Hematopoietic multipotent progenitor cell treated with erythropoietin and hydrocortisone succinate and interleukin-3 and kit ligand, for 17 days (in vitro differentiated cells): ENCODE measurements around the gene GPRC5D.

Experiments
- DNase-seq: peaks from one replicate; pipeline ENCODE4 v3.0.0-alpha.2; 2015; ENCODE audit warnings: low spot score

Gene GPRC5D

DNA sequence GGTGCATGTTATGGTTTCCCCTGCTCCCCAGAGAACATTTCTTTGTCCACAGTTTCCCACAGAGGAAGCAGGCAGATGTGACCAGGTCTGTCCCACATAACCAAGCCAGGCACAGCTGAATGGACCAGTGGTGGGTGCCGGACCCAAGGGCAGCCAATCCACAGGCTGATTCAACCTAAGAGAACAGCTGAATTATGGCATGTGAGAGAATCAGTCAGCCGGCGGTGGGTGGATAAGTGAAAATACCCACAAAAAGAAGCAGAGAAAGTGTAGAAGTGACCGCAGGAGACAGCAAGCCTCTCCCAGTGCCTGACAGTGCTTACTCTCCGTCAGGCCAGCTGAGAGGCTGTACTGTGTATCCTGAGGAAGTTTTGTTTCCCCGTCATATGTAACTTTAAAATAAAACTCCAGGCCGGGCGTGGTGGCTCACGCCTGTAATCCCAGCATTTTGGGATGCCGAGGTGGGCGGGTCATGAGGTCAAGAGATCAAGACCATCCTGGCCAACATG lies 14.9 kb downstream of the GPRC5D start:
- no peak for DNase-seq

GRCh38 chr12:12934556-12934955 lies 17.4 kb downstream of the GPRC5D start:
- no peak for DNase-seq

- no peak for DNase-seq
Measured at GRCh38 chr12:12933742-12934141, 18.2 kb downstream of the GPRC5D start.

- DNase-seq, result no peak
Measured at GRCh38 chr12:12930633-12931219, 21.2 kb downstream of the GPRC5D start.

GRCh38 chr12:12929696-12930095 lies 22.3 kb downstream of the GPRC5D start:
- no peak for DNase-seq

GRCh38 chr12:12927211-12928079 lies 24.5 kb downstream of the GPRC5D start:
- DNase-seq, result peak; percentile 83

GRCh38 chr12:12926571-12927071 lies 25.3 kb downstream of the GPRC5D start:
- no peak for DNase-seq

- DNase-seq, result no peak
Measured at GRCh38 chr12:12925388-12925787, 26.6 kb downstream of the GPRC5D start.

- no peak for DNase-seq
Measured at GRCh38 chr12:12924169-12924568, 27.8 kb downstream of the GPRC5D start.

- DNase-seq, result no peak
Measured at GRCh38 chr12:12922978-12923377, 29.0 kb downstream of the GPRC5D start.

GRCh38 chr12:12922191-12922616 lies 29.8 kb downstream of the GPRC5D start:
- DNase-seq, result no peak

GRCh38 chr12:12919666-12920435 lies 32.1 kb downstream of the GPRC5D start:
- no peak for DNase-seq

- no peak for DNase-seq
Measured at GRCh38 chr12:12918781-12919389, 33.1 kb downstream of the GPRC5D start.

- DNase-seq, result no peak
Measured at GRCh38 chr12:12917517-12917916, 34.5 kb downstream of the GPRC5D start.

GRCh38 chr12:12916135-12916944 lies 35.6 kb downstream of the GPRC5D start:
- peak; percentile 85 for DNase-seq

- no peak for DNase-seq
Measured at GRCh38 chr12:12915656-12916055, 36.3 kb downstream of the GPRC5D start.

DNA sequence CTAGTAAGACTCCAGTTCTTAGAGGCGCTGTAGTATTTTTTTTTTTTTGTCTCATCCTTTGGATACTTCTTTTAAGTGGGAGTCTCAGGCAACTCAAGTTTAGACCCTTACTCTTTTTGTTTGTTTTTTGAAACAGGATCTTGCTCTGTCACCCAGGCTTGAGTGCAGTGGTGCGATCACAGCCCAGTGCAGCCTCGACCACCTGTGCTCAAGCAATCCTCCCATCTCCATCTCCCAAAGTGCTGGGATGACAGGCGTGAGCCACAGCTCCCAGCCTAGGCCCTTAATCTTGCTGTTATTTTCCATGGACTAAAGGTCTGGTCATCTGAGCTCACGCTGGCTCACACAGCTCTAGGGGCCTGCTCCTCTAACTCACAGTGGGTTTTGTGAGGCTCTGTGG lies 39.3 kb downstream of the GPRC5D start:
- DNase-seq, result no peak

DNA sequence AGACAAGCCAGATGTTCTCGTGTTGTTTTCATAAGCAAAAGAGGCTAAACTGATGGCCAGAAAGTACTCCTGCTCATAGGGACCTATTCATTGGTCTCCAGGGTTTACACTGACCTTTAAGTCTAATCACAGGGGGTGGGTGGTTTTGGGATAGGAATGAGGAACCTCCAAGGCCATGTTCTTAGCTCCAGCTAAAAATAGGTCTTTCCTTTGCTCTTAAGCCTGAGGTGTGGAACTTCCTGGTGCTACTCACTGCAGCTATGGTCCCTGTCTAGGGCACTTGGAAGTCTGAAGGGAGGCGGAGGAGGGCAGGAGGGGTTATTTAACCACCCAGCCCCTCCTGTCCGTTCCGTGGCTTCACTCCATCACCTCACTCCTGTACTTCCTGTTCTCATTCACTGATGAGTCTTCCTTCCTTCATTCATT lies 42.0 kb downstream of the GPRC5D start:
- DNase-seq, result no peak

DNA sequence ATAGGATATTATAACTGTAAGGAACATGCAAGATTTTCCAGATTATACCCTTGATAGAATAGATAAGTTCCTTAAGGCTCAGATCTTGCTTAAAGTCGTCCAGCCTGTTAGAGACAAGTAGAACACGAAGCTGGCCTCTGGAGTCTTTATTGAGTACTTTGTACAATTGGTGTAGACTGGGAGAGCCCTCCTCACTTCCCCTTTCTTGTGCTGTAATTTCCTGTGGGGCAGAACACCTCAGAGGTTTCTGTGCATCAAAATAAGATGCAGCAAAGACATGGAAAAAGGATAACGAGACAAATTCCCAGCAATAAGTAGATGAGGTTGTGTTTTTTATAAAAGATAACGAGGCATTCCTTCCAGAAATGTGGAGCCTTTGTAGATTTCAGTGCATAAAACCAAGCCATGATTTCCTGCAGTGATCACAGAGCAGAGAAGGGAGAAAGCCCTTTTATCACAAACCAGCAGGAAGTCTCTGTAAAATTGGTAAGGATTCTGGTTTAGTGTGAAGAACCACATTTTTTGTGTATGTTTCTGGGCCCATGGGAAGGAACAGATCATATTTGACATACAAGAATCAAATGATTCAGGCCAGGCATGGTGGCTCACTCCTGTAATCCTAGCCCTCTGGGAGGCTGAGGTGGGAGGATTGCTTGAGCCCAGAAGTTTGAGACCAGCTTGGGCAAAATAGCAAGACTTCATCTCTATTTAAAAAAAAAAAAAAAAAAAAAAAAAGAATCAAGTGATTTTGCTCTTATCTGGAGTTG lies 42.6 kb downstream of the GPRC5D start:
- DNase-seq, result no peak

DNA sequence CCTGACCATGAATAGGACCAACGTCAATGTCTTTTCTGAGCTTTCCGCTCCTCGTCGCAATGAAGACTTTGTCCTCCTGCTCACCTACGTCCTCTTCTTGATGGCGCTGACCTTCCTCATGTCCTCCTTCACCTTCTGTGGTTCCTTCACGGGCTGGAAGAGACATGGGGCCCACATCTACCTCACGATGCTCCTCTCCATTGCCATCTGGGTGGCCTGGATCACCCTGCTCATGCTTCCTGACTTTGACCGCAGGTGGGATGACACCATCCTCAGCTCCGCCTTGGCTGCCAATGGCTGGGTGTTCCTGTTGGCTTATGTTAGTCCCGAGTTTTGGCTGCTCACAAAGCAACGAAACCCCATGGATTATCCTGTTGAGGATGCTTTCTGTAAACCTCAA lies 43.3 kb downstream of the GPRC5D start:
- no peak for DNase-seq
